Endothelial cell of umbilical vein (primary cell): ENCODE data around the gene TPM3. TPM values are rescaled to one million over a fixed set of nuclear protein-coding genes. Genes with fewer than 3 reads are reported as not detected.

Experiments used
- BruUV-seq: library from RNA; stranded (reverse); fragments of 400-500 nt; replicated peaks from 2 replicates; lab custom pipeline; 2021; lab: Mats Ljungman, UMichigan
- CTCF ChIA-PET: fragments of 300-600, 350-600 bp; sonication (Branson Sonifier 250); formaldehyde crosslinking; loops from one replicate; lab custom pipeline; 2021; ENCODE audit warnings: antibody characterized with exemption, inconsistent platforms; lab: Charles Lee
- POLR2A ChIA-PET: fragments of 300-600, 350-600 bp; sonication (Branson Sonifier 250); formaldehyde crosslinking; loops from one replicate; lab custom pipeline; 2021; ENCODE audit warnings: antibody characterized with exemption, inconsistent platforms; lab: Charles Lee
- DNase-seq: peaks from one replicate; pipeline ENCODE4 v3.0.0-alpha.2; 2011; ENCODE audit warnings: low read depth, low spot score
- FAIRE-seq: peaks from 2 replicates; lab custom pipeline; 2011; peaks lifted over from hg19 to GRCh38; lab: Jason Lieb, UNC
- H2AFZ ChIP-seq: 2 replicates; pipeline ENCODE4 v1.6.0; 2012; ENCODE audit warnings: low read depth, low read length, control low read depth, inconsistent platforms
- H3K27ac ChIP-seq: 2 replicates; pipeline ENCODE4 v1.5.1; 2011; ENCODE audit warnings: low read depth, mild to moderate bottlenecking, control low read depth, low read length, moderate library complexity; ENCODE audit not compliant: insufficient read depth
- H3K27me3 ChIP-seq, 2 experiments: 2 replicates each; pipeline versions ENCODE4 v1.6.0 to v1.6.1; 2011; ENCODE audit warnings: low read length in 2 of 2, mixed read lengths in 1 of 2; ENCODE audit not compliant: control insufficient read depth in 2 of 2, insufficient read depth in 2 of 2
- H3K36me3 ChIP-seq, 2 experiments: 2 replicates in 1 of 2; 3 replicates in 1 of 2; pipeline ENCODE4 v1.5.1; 2011; ENCODE audit warnings: low read length in 2 of 2, mild to moderate bottlenecking in 1 of 2, moderate library complexity in 1 of 2; ENCODE audit not compliant: control insufficient read depth in 2 of 2, insufficient read depth in 2 of 2; ENCODE audit errors: extremely low read depth in 1 of 2
- H3K4me1 ChIP-seq: 3 replicates; pipeline ENCODE4 v1.5.1; 2011; ENCODE audit warnings: mild to moderate bottlenecking, low read length; ENCODE audit not compliant: control insufficient read depth, insufficient read depth; ENCODE audit errors: extremely low read depth
- H3K4me2 ChIP-seq: 2 replicates; pipeline ENCODE4 v1.6.1; 2011; ENCODE audit warnings: low read length, control low read depth, mixed read lengths; ENCODE audit not compliant: insufficient read depth
- H3K4me3 ChIP-seq, 3 experiments: fragments of 200-600 bp in 1 of 3; sonication (generic), shearing (Covaris generic) in 1 of 3; replicated peaks in 1 of 3; 2 replicates each; pipeline ENCODE4 v1.5.1; 2011 to 2016; ENCODE audit warnings: control low read depth in 3 of 3, low read length in 3 of 3, mild to moderate bottlenecking in 2 of 3, inconsistent platforms in 1 of 3, low read depth in 1 of 3, moderate library complexity in 1 of 3; ENCODE audit not compliant: insufficient read depth in 1 of 3
- H3K79me2 ChIP-seq: 2 replicates; pipeline ENCODE4 v1.6.0; 2012; ENCODE audit warnings: low read length, inconsistent platforms; ENCODE audit not compliant: control insufficient read depth, insufficient read depth
- H3K9ac ChIP-seq: replicated peaks from 2 replicates; pipeline ENCODE3; 2011; ENCODE audit warnings: low read length, control low read depth; ENCODE audit not compliant: insufficient read depth; ENCODE audit errors: extremely low read depth
- H3K9me1 ChIP-seq: replicated peaks from 3 replicates; pipeline ENCODE4 v1.6.0; 2011; ENCODE audit warnings: mild to moderate bottlenecking, low read length; ENCODE audit not compliant: control insufficient read depth, insufficient read depth; ENCODE audit errors: extremely low read depth
- H3K9me3 ChIP-seq: replicated peaks from 2 replicates; pipeline ENCODE4 v1.5.1; 2012; ENCODE audit warnings: low read length, inconsistent platforms; ENCODE audit not compliant: control insufficient read depth, insufficient read depth
- H4K20me1 ChIP-seq: replicated peaks from 2 replicates; pipeline ENCODE3; 2011; ENCODE audit warnings: mild to moderate bottlenecking, low read length; ENCODE audit not compliant: control insufficient read depth, insufficient read depth; ENCODE audit errors: extremely low read depth
- CTCF ChIP-seq, 2 donors: IDR thresholded peaks; 1 replicate in 1 of 2; 2 replicates in 1 of 2; pipeline ENCODE4 v1.5.1; 2011; ENCODE audit warnings: low read length in 2 of 2, mild to moderate bottlenecking in 2 of 2, moderate library complexity in 2 of 2, control low read depth in 1 of 2, inconsistent platforms in 1 of 2, low read depth in 1 of 2; ENCODE audit not compliant: insufficient read depth in 1 of 2; ENCODE audit errors: extremely low read depth in 1 of 2
- EZH2 ChIP-seq: IDR thresholded peaks from 2 replicates; pipeline ENCODE4 v1.6.1; 2012; ENCODE audit warnings: borderline replicate concordance, low read depth, mild to moderate bottlenecking, moderate library complexity, low read length, inconsistent platforms; ENCODE audit not compliant: severe bottlenecking
- FOS ChIP-seq: IDR thresholded peaks from 2 replicates; pipeline ENCODE4 v1.6.1; 2011; ENCODE audit warnings: mild to moderate bottlenecking, low read length, moderate library complexity, borderline replicate concordance; ENCODE audit not compliant: insufficient read depth
- GATA2 ChIP-seq: IDR thresholded peaks from 2 replicates; pipeline ENCODE4 v1.7.0; 2011; ENCODE audit warnings: low read depth, mild to moderate bottlenecking, moderate library complexity, mixed read lengths, low read length; ENCODE audit not compliant: insufficient read length, insufficient read depth
- JUN ChIP-seq: IDR thresholded peaks from 2 replicates; pipeline ENCODE4 v1.6.1; 2011; ENCODE audit warnings: borderline replicate concordance, low read depth; ENCODE audit not compliant: insufficient read length, insufficient read depth
- MAX ChIP-seq: IDR thresholded peaks from 2 replicates; pipeline ENCODE4 v1.6.1; 2011; ENCODE audit not compliant: insufficient read depth, insufficient read length
- MYC ChIP-seq: IDR thresholded peaks from one replicate; pipeline ENCODE4 v1.6.1; 2011; ENCODE audit warnings: mild to moderate bottlenecking, low read depth, low read length
- POLR2A ChIP-seq: IDR thresholded peaks from 2 replicates; pipeline ENCODE4 v1.6.1; 2012; ENCODE audit warnings: low read depth, mild to moderate bottlenecking, control low read depth, low read length
- POLR2AphosphoS5 ChIP-seq: IDR thresholded peaks from 2 replicates; pipeline ENCODE4 v1.6.1; 2012; ENCODE audit warnings: low read depth, mild to moderate bottlenecking, control low read depth, low read length, moderate library complexity; ENCODE audit not compliant: insufficient read depth
- dilution Hi-C: fragments of 300-500 bp; cut with MboI; formaldehyde crosslinking; loops from one replicate; pipeline ENCODE4 v1.15.0; 2019; ENCODE audit warnings: low sequenced_read_pairs; ENCODE audit not compliant: extremely low pct_ligation_motif_present
- intact Hi-C: fragments of 100-400 bp; cut with micrococcal nuclease; formaldehyde crosslinking; loops from one replicate; pipeline ENCODE4 v1.10.0; 2022
- polyA plus RNA-seq, 4 experiments: library from polyadenylated mRNA; depleted of rRNA in 3 of 4; stranded (reverse) in 3 of 4; unstranded in 1 of 4; fragments of >200 nt; gene quantifications; 2 replicates each; pipeline versions ENCODE4 v1.2.1 to v1.2.3, GENCODE V29; 2011 to 2012; ENCODE audit warnings: missing spikeins in 1 of 4
- total RNA-seq: library from RNA; stranded (reverse); gene quantifications from 2 replicates; pipeline ENCODE4 v1.2.3, GENCODE V29; 2021

TPM3 gene
- total and polyA plus RNA-seq, 2 donors (not counting 3 experiments of a cell fraction or from before 2014, with no cell fraction given), result 395 to 927 TPM

- no peak overlapping the region for H3K27ac ChIP-seq
- dilution Hi-C loops, result no loop called here
- no peaks in the 10 kb centered on the region for H3K9me3 ChIP-seq
- TF ChIP-seq GATA2, result no peak
- TF ChIP-seq JUN, result no peak
- TF ChIP-seq POLR2AphosphoS5, result no peak
- TF ChIP-seq EZH2, result no peak
- TF ChIP-seq CTCF (IDR thresholded peaks at IDR 0.05; ENCODE audit: extremely low read depth in 1 of 2, insufficient read depth in 1 of 2, low read depth in 1 of 2, low read length in 2 of 2), result no peak
- TF ChIP-seq MYC, result no peak
- no peak for TF ChIP-seq MAX
- TF ChIP-seq FOS, result no peak
- TF ChIP-seq POLR2A, result no peak
- POLR2A ChIA-PET, result no interaction called here
- no peak for DNase-seq
- no peak overlapping the region for H3K4me3 ChIP-seq
- FAIRE-seq, result no peak
- H3K9ac ChIP-seq, result no peak overlapping the region
- no peaks in the 10 kb centered on the region for H3K27me3 ChIP-seq
- intact Hi-C loops, result loop anchor here (10.0 kb wide), 1 partner anchor 163 kb away; the partner anchor contains the start of gene RPS27
- peaks cover 20 to 30% of the 10 kb centered on the region in 2 experiments for H3K36me3 ChIP-seq
- H2AFZ ChIP-seq, result no peak overlapping the region
- no TSS peak for BruUV-seq
- H4K20me1 ChIP-seq, result no peaks in the 10 kb centered on the region
- CTCF ChIA-PET, result interaction anchor here (1.5 kb wide), 1 partner anchor 20 kb away, joined by 6 read pairs; no protein-coding TSS in a partner anchor
- H3K4me1 ChIP-seq, result peaks cover 22% of the 10 kb centered on the region
- peaks cover 38% of the 10 kb centered on the region for H3K79me2 ChIP-seq
- H3K4me2 ChIP-seq, result no peak overlapping the region
- no peaks in the 10 kb centered on the region for H3K9me1 ChIP-seq
These were observed 34.2 kb downstream of the TPM3 start for GRCh38 chr1:154157520-154158306.
